ENCODE results near the gene CYP2C18. TPM values are rescaled to one million over a fixed set of nuclear protein-coding genes. Genes with fewer than 3 reads are reported as not detected.
"Not testable (repeated sequence)": the region's sequence is repeated elsewhere in the genome, so short reads cannot be mapped to it uniquely, and the experiment has no call there.

CYP2C18 gene
- total RNA-seq, result not detected
- not detected for polyA plus RNA-seq (2013, experiment 1 of 2)
- polyA plus RNA-seq (2013, experiment 2 of 2), result not detected
- long read RNA-seq, experiment 1, result 0 reads
- long read RNA-seq, experiment 2, result 0 reads
- long read RNA-seq, experiment 3, result 0 reads
- long read RNA-seq, experiment 4, result 0 reads

DNA sequence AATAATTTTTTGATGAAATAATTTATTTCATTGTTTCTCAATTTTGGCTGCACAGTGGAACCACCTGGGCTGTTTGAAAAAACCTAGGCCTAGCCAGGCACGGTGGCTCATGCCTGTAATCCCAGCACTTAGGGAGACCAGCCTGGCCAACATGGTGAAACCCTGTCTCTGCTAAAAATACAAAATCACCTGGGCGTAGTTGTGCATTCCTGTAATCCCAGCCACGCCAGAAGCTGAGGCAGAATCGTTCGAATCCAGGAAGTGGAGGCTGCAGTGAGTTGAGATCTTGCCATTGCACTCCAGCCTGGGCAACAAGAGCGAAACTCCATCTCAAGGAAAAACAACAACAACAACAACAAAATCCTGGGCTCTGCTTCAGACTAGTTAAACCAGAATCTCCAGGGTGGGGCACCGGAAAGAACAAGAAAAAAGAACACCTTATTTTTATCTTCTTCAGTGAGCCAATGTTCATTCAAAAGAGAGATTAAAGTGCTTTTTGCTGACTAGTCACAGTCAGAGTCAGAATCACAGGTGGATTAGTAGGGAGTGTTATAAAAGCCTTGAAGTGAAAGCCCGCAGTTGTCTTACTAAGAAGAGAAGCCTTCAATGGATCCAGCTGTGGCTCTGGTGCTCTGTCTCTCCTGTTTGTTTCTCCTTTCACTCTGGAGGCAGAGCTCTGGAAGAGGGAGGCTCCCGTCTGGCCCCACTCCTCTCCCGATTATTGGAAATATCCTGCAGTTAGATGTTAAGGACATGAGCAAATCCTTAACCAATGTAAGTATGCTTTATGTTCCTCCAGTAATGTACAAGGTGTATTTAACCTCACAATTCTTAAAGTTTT lies at the start of gene CYP2C18:
Gene CYP2C18, plus strand, starts transcription at position 516 of the 841 bp plus-strand sequence. Its CDS starts 91 bp downstream, at position 607.
- TF ChIP-seq, protein P1, sequence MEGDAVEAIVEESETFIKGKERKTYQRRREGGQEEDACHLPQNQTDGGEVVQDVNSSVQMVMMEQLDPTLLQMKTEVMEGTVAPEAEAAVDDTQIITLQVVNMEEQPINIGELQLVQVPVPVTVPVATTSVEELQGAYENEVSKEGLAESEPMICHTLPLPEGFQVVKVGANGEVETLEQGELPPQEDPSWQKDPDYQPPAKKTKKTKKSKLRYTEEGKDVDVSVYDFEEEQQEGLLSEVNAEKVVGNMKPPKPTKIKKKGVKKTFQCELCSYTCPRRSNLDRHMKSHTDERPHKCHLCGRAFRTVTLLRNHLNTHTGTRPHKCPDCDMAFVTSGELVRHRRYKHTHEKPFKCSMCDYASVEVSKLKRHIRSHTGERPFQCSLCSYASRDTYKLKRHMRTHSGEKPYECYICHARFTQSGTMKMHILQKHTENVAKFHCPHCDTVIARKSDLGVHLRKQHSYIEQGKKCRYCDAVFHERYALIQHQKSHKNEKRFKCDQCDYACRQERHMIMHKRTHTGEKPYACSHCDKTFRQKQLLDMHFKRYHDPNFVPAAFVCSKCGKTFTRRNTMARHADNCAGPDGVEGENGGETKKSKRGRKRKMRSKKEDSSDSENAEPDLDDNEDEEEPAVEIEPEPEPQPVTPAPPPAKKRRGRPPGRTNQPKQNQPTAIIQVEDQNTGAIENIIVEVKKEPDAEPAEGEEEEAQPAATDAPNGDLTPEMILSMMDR (conservative IDR thresholded peaks at IDR 0.05), result no peak
- Mint-ChIP-seq H3K4me3 (no peak within 1 kb of the TSS), H3K9me3 (peaks cover 7% of the 10 kb centered on the region), H3K4me1 (peaks cover 10% of the 10 kb centered on the region), H3K27ac (no peak within 1 kb of the TSS), H3K27me3 (ENCODE audit: insufficient read depth) (no peaks in the 10 kb centered on the region), H3K36me3 (ENCODE audit: low read depth) (no peaks in the 10 kb centered on the region)
- Histone ChIP-seq H3K27me3 (ENCODE audit: control insufficient read depth, insufficient read depth, low read length, poor library complexity, severe bottlenecking) (no peaks in the 10 kb centered on the region), H3K9me3 (ENCODE audit: control insufficient read depth, low read length) (peaks cover 9% of the 10 kb centered on the region), H3K4me3 (ENCODE audit: low read length) (no peak within 1 kb of the TSS), H3K4me1 (ENCODE audit: control insufficient read depth, insufficient read depth, low read length) (no peaks in the 10 kb centered on the region), H3K9ac (ENCODE audit: extremely low read depth, low read length, poor library complexity, severe bottlenecking) (no peak within 1 kb of the TSS), H3K36me3 (ENCODE audit: control insufficient read depth, insufficient read depth, low read length) (no peaks in the 10 kb centered on the region), H3K27ac (ENCODE audit: low read depth, low read length) (no peak within 1 kb of the TSS)
- WGBS, 2 experiments (ENCODE audit: insufficient coverage in 1 of 2, insufficient read length in 1 of 2), result 89 to 95% methylated on average over 6 to 10 of the region's 10 CpGs
- no peak for DNase-seq

DNA sequence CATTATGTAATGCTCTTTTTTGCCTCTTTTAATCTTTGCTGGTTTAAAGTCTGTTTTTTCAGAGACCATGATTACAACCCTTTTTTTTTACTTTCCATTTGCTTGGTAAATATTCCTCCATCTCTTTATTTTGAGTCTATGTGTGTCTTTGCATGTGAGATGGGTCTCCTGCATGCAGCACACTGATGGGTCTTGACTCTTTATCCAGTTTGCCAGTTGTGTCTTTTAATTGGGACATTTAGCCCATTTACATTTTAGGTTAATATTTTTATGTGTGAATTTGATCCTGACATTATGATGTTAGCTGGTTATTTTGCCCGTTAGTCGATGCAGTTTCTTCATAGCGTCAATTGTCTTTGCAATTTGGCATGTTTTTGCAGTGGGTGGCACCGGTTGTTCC lies 45.4 kb upstream of the CYP2C18 start:
- H3K27me3 ChIP-seq (ENCODE audit: control insufficient read depth, insufficient read depth, low read length, poor library complexity, severe bottlenecking); H3K4me3 ChIP-seq (ENCODE audit: low read length); H3K4me1 Mint-ChIP-seq; DNase-seq; H3K4me1 ChIP-seq (ENCODE audit: control insufficient read depth, insufficient read depth, low read length); H3K27ac Mint-ChIP-seq; H3K27ac ChIP-seq (ENCODE audit: low read depth, low read length); H3K27me3 Mint-ChIP-seq (ENCODE audit: insufficient read depth); H3K36me3 ChIP-seq (ENCODE audit: control insufficient read depth, insufficient read depth, low read length); H3K4me3 Mint-ChIP-seq; H3K9ac ChIP-seq (ENCODE audit: extremely low read depth, low read length, poor library complexity, severe bottlenecking): not testable (repeated sequence)
- WGBS, 2 experiments (ENCODE audit: insufficient coverage in 1 of 2, insufficient read length in 1 of 2), result 96 to 100% methylated on average over 4 of the region's 4 CpGs
- peaks cover 40% of the 10 kb centered on the region for H3K36me3 Mint-ChIP-seq (ENCODE audit: low read depth)
- peaks cover 49% of the 10 kb centered on the region for H3K9me3 ChIP-seq (ENCODE audit: control insufficient read depth, low read length)
- peaks cover 63% of the 10 kb centered on the region for H3K9me3 Mint-ChIP-seq

DNA sequence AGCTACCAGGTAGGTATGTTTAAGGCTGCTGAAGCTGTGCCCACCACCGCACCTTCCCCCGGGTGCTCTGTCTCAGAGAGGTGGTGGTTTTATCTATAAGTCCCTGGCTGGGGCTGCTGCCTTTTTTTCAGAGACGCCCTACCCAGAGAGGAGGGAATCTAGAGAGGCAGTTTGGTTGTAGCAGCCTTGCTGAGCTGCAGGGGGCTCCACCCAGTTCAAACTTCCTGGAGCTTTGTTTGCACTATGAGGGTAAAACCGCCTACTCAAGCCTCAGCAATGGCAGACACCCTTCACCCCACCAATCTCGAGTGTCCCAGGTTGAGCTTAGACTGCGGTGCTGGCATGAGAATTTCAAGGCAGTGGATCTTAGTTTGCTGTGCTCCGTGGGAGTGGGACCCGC lies 43.6 kb upstream of the CYP2C18 start:
- Mint-ChIP-seq H3K9me3 (peaks cover 46% of the 10 kb centered on the region), H3K4me1 (no peaks in the 10 kb centered on the region), H3K4me3 (no peak overlapping the region), H3K27ac (no peak overlapping the region), H3K36me3 (ENCODE audit: low read depth) (peaks cover 27% of the 10 kb centered on the region), H3K27me3 (ENCODE audit: insufficient read depth) (no peaks in the 10 kb centered on the region)
- Histone ChIP-seq H3K27me3 (ENCODE audit: control insufficient read depth, insufficient read depth, low read length, poor library complexity, severe bottlenecking) (no peaks in the 10 kb centered on the region), H3K27ac (ENCODE audit: low read depth, low read length) (no peak overlapping the region), H3K36me3 (ENCODE audit: control insufficient read depth, insufficient read depth, low read length) (no peaks in the 10 kb centered on the region), H3K4me3 (ENCODE audit: low read length) (no peak overlapping the region), H3K4me1 (ENCODE audit: control insufficient read depth, insufficient read depth, low read length) (no peaks in the 10 kb centered on the region), H3K9me3 (ENCODE audit: control insufficient read depth, low read length) (peaks cover 33% of the 10 kb centered on the region), H3K9ac (ENCODE audit: extremely low read depth, low read length, poor library complexity, severe bottlenecking) (no peak overlapping the region)
- TF ChIP-seq, protein P1 (conservative IDR thresholded peaks at IDR 0.05), result peak; percentile 49
- WGBS, 2 experiments (ENCODE audit: insufficient coverage in 1 of 2, insufficient read length in 1 of 2), result 91 to 100% methylated on average over 3 to 8 of the region's 8 CpGs
- DNase-seq, result no peak

All from endodermal cell (in vitro differentiated cells).